ENCODE measurements around the gene NSL1. TPM values are rescaled to one million over a fixed set of nuclear protein-coding genes. Genes with fewer than 3 reads are reported as not detected.
A peak's percentile ranks its signal among the peaks of the same experiment; 100 is the strongest.
"Not testable (repeated sequence)": the region's sequence is repeated elsewhere in the genome, so short reads cannot be mapped to it uniquely, and the experiment has no call there.

Gene NSL1
- total RNA-seq, 2 experiments from 2014 or later = 38.1 to 38.2 TPM

GRCh38 chr1:212816567-212817278 is 25.1 kb upstream of the NSL1 start:
- peaks cover 6% of the 10 kb centered on the region for H3K4me1 Mint-ChIP-seq
- no peak overlapping the region for H3K27ac Mint-ChIP-seq
- ATAC-seq (ENCODE audit: low read depth) = no peak
- H3K4me3 Mint-ChIP-seq = no peak overlapping the region
- no peaks in the 10 kb centered on the region for H3K9me3 Mint-ChIP-seq
- DNase-seq = no peak
- peaks cover 2% of the 10 kb centered on the region for H3K36me3 Mint-ChIP-seq
- no peaks in the 10 kb centered on the region for H3K27me3 Mint-ChIP-seq
- POLR2A ChIA-PET = no interaction called here

GRCh38 chr1:212814537-212815334 is 23.2 kb upstream of the NSL1 start:
- Mint-ChIP-seq H3K27me3 (no peaks in the 10 kb centered on the region), H3K9me3 (no peaks in the 10 kb centered on the region), H3K4me3 (no peak overlapping the region), H3K4me1 (peaks cover 6% of the 10 kb centered on the region), H3K27ac (no peak overlapping the region), H3K36me3 (peaks cover 2% of the 10 kb centered on the region)
- DNase-seq (no peak), ATAC-seq (ENCODE audit: low read depth) (no peak)
- POLR2A ChIA-PET = no interaction called here

GRCh38 chr1:212805767-212806166 is 14.2 kb upstream of the NSL1 start:
- POLR2A ChIA-PET = no interaction called here
- H3K4me3 Mint-ChIP-seq = no peak overlapping the region
- no peaks in the 10 kb centered on the region for H3K27me3 Mint-ChIP-seq
- no peaks in the 10 kb centered on the region for H3K4me1 Mint-ChIP-seq
- H3K27ac Mint-ChIP-seq = no peak overlapping the region
- ATAC-seq (ENCODE audit: low read depth) (no peak), DNase-seq (no peak)
- H3K36me3 Mint-ChIP-seq = peaks cover 4% of the 10 kb centered on the region
- H3K9me3 Mint-ChIP-seq = no peaks in the 10 kb centered on the region

DNA sequence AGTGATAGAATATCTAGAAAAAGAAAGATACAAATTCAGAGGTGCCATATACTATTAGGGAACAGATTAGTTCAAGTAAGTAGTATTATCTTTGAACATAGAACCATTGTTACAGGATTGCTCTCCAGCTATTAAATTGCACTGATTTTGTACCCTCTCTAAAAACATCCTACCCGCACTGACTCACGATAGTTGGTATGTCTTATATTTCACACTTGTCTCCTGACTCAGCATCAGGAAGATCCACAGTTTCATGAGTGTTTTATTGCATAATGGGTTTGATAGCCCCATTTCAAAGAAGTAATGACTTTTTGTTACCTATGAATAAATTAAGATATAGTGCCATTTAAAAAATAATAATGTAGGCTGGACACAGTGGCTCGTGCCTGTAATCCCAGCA is 6.1 kb upstream of the NSL1 start:
- POLR2A ChIA-PET = no interaction called here
- peaks cover 16% of the 10 kb centered on the region for H3K36me3 Mint-ChIP-seq
- H3K27me3 Mint-ChIP-seq = no peaks in the 10 kb centered on the region

GRCh38 chr1:212794561-212795014 is 3.0 kb upstream of the NSL1 start:
- DNase-seq = no peak
- H3K4me3 Mint-ChIP-seq = peak overlapping the region; percentile 23
- peaks cover 24% of the 10 kb centered on the region for H3K4me1 Mint-ChIP-seq
- no peaks in the 10 kb centered on the region for H3K27me3 Mint-ChIP-seq
- peaks cover 14% of the 10 kb centered on the region for H3K36me3 Mint-ChIP-seq
- POLR2A ChIA-PET = interaction anchor here (1.2 kb wide), 1 partner anchor 63 kb away, joined by 4 read pairs; the partner anchor contains the start of gene FLVCR1
- ATAC-seq (ENCODE audit: low read depth) = no peak
- H3K27ac Mint-ChIP-seq = peak overlapping the region; percentile 74
- H3K9me3 Mint-ChIP-seq = no peaks in the 10 kb centered on the region

More for the DNA sequence above, 6.1 kb upstream of the NSL1 start:
- ATAC-seq (ENCODE audit: low read depth) (no peak), DNase-seq (no peak)
- H3K9me3 Mint-ChIP-seq = no peaks in the 10 kb centered on the region
- no peak overlapping the region for H3K4me3 Mint-ChIP-seq
- H3K4me1 Mint-ChIP-seq = peaks cover 14% of the 10 kb centered on the region
- H3K27ac Mint-ChIP-seq = no peak overlapping the region

- no peak for ATAC-seq (ENCODE audit: low read depth)
These were observed 875 bp upstream of the NSL1 start for GRCh38 chr1:212792396-212792908.

GRCh38 chr1:212791261-212791675 is 309 bp downstream of the NSL1 start:
- Mint-ChIP-seq H3K4me3 (peak overlapping the region; percentile 99), H3K27me3 (no peaks in the 10 kb centered on the region), H3K4me1 (peaks cover 27% of the 10 kb centered on the region), H3K27ac (peak overlapping the region; percentile 97), H3K36me3 (peaks cover 10% of the 10 kb centered on the region), H3K9me3 (no peaks in the 10 kb centered on the region)
- DNase-seq = no peak
- ATAC-seq (ENCODE audit: low read depth) = peak; percentile 70
- POLR2A ChIA-PET = interaction anchor here (0.6 to 2.6 kb wide), 10 partner anchors 15 to 729 kb away, joined by 3 to 22 read pairs (median 5); partner anchors contain the start of genes ATF3 and FLVCR1

More at GRCh38 chr1:212792396-212792908, 875 bp upstream of the NSL1 start:
- Mint-ChIP-seq H3K36me3 (peaks cover 10% of the 10 kb centered on the region), H3K27ac (peak overlapping the region; percentile 97), H3K27me3 (no peaks in the 10 kb centered on the region), H3K9me3 (no peaks in the 10 kb centered on the region), H3K4me1 (peaks cover 27% of the 10 kb centered on the region), H3K4me3 (peak overlapping the region; percentile 99)
- DNase-seq = no peak
- POLR2A ChIA-PET = interaction anchor here (0.6 to 2.6 kb wide), 4 partner anchors 66 to 800 kb away, joined by 3 to 22 read pairs (median 6); partner anchors contain the start of gene FLVCR1

DNA sequence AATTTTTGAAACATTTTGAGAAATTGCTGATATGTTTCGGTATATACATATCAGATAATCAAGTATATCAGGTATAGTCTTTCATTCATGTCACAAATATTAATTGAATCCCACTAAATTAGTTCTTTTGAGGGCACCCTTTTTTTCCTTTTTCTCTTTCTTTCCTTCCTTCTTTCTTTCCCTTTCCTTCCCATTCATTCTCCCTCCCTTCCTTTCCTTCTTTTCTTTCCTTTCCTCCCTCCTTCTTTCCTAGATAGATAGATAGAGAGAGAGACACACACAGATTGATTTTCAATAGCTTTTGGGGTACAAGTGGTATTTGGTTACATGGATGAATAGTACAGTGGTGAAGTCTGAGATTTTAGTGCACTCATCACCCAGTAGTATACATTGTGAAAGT is 5.7 kb downstream of the NSL1 start:
- Mint-ChIP-seq H3K4me3 (no peak overlapping the region), H3K36me3 (peaks cover 14% of the 10 kb centered on the region), H3K27ac (no peak overlapping the region), H3K27me3 (no peaks in the 10 kb centered on the region), H3K4me1 (peaks cover 19% of the 10 kb centered on the region), H3K9me3 (no peaks in the 10 kb centered on the region)
- DNase-seq = no peak
- POLR2A ChIA-PET = interaction anchor here (1.2 kb wide), 1 partner anchor 177 kb away, joined by 4 read pairs; the partner anchor contains the start of gene ATF3
- no peak for ATAC-seq (ENCODE audit: low read depth)

GRCh38 chr1:212783976-212784375 is 7.6 kb downstream of the NSL1 start:
- Mint-ChIP-seq H3K4me1 (peaks cover 12% of the 10 kb centered on the region), H3K27me3 (no peaks in the 10 kb centered on the region), H3K9me3 (no peaks in the 10 kb centered on the region), H3K36me3 (peaks cover 14% of the 10 kb centered on the region), H3K27ac (no peak overlapping the region), H3K4me3 (no peak overlapping the region)
- ATAC-seq (ENCODE audit: low read depth) (no peak), DNase-seq (no peak)
- POLR2A ChIA-PET = no interaction called here

DNA sequence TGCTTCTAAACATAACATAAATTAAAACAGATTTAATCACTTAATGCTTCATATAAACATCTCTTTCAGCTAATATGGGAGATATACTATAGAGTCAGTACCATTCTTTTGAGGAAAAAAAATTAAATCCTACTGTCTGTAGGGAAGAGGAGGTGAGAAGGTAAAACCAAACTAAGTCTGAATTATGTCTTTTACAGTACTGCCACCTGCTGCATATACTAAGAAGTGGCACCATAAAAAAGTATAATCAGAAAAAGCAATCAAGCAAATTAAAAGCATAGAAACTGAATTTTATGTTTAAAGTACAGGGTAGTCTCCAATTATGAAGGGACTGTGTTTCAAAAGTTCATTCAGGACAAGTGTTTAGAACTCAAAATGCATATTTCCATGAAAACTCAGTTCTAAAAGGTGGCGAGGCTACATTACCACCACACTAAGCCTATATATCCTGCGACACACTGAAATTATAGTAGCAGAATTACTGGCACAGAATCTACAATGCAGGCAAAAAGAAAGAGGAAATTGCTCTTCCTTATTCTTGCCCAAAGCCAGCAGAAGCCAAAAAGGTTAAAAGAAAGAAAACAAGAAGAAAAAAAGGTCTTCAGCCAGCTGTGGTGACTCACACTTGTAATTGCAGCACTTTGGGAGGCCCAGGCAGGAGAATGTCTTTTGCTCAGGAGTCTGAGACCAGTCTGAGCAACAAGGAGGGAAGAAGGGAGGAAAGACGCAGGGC is 9.0 kb downstream of the NSL1 start:
- no peaks in the 10 kb centered on the region for H3K9me3 Mint-ChIP-seq
- POLR2A ChIA-PET = interaction anchor here (0.5 kb wide), 1 partner anchor 11 kb away, joined by 3 read pairs; no protein-coding TSS in a partner anchor
- H3K4me1 Mint-ChIP-seq = peaks cover 9% of the 10 kb centered on the region
- DNase-seq (no peak), ATAC-seq (ENCODE audit: low read depth) (no peak)
- peaks cover 19% of the 10 kb centered on the region for H3K36me3 Mint-ChIP-seq
- peak overlapping the region; percentile 32 for H3K27ac Mint-ChIP-seq
- no peaks in the 10 kb centered on the region for H3K27me3 Mint-ChIP-seq
- no peak overlapping the region for H3K4me3 Mint-ChIP-seq

DNA sequence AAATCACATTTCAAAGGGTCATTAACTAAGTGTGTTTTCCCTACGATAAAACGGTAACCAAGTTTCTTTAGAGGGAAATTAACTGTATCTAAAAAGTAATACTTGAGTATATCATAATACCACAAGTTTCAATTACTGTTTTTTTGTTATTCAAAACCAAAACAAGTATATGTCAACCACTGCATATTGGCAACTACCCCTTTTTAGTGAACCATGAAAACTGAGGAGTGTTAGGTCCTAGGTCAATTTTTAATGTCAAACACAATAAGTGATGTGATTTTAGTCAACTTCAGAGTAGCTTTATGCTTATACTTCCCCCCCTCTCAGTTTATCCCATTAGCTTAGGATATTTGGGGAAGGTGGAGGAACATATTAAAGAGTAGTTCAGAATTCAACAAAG is 10.4 kb downstream of the NSL1 start:
- POLR2A ChIA-PET = no interaction called here
- no peaks in the 10 kb centered on the region for H3K9me3 Mint-ChIP-seq
- DNase-seq (no peak), ATAC-seq (ENCODE audit: low read depth) (no peak)
- no peak overlapping the region for H3K27ac Mint-ChIP-seq
- peaks cover 9% of the 10 kb centered on the region for H3K4me1 Mint-ChIP-seq
- H3K36me3 Mint-ChIP-seq = peaks cover 19% of the 10 kb centered on the region
- no peak overlapping the region for H3K4me3 Mint-ChIP-seq
- no peaks in the 10 kb centered on the region for H3K27me3 Mint-ChIP-seq

DNA sequence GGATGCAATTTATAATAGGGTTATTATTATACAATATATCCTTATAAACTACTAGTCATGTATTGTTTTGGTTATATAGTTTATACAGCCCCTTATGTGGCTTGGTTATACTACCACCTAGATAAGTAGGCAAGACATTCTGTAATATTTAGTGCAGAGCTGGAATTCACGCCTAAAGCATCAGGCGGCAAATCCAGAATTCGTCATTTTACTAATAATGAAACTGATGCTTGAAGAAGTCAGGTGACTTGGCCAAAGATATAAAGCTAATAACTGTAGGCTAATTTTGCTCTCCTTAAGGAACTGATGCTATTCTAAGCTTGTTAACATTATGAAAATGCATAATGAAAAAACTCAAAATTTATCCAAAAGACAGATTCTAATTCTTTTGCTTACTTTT is 10.8 kb downstream of the NSL1 start:
- ATAC-seq (ENCODE audit: low read depth) (no peak), DNase-seq (no peak)
- Mint-ChIP-seq H3K27ac (no peak overlapping the region), H3K9me3 (no peaks in the 10 kb centered on the region), H3K36me3 (peaks cover 17% of the 10 kb centered on the region), H3K4me3 (no peak overlapping the region), H3K27me3 (no peaks in the 10 kb centered on the region), H3K4me1 (peaks cover 7% of the 10 kb centered on the region)
- POLR2A ChIA-PET = no interaction called here

- H3K4me3 Mint-ChIP-seq; H3K9me3 Mint-ChIP-seq; DNase-seq; H3K27ac Mint-ChIP-seq; H3K4me1 Mint-ChIP-seq; POLR2A ChIA-PET; H3K27me3 Mint-ChIP-seq; ATAC-seq (ENCODE audit: low read depth): not testable (repeated sequence)
- H3K36me3 Mint-ChIP-seq = peaks cover 22% of the 10 kb centered on the region
These were observed 12.5 kb downstream of the NSL1 start for GRCh38 chr1:212779086-212779485.
